Body of pancreas (tissue), 4 donors: Measurements from ENCODE around the gene WFS1.

Experiments
- CTCF ChIP-seq, 7 experiments: fragments of 450-650 bp in 4 of 7; fragments of 200-600 bp in 3 of 7; sonication (generic) in 3 of 7; IDR thresholded peaks; one replicate each; pipeline ENCODE4 v1.5.1; 2016 to 2019; ENCODE audit warnings: antibody characterized with exemption in 7 of 7
- POLR2A ChIP-seq, 3 donors: fragments of 450-650 bp; IDR thresholded peaks; one replicate each; pipeline ENCODE4 v1.6.1; 2016; ENCODE audit warnings: antibody characterized with exemption in 3 of 3, mild to moderate bottlenecking in 2 of 3

- TF ChIP-seq POLR2A (IDR thresholded peaks at IDR 0.05): no peak
- TF ChIP-seq CTCF (IDR thresholded peaks at IDR 0.05): no peak
Observed at GRCh38 chr4:6316461-6317003, 46.9 kb downstream of the WFS1 start.
